GM18520 (cell line): ENCODE measurements around the gene USP32.
A peak's percentile ranks its signal among the peaks of the same experiment; 100 is the strongest.

Experiments used
- ATAC-seq: cut with Tn5 transposase; IDR thresholded peaks from one replicate; pipeline ENCODE4 v1.9.1; 2021; ENCODE audit not compliant: unreplicated experiment

USP32 gene

DNA sequence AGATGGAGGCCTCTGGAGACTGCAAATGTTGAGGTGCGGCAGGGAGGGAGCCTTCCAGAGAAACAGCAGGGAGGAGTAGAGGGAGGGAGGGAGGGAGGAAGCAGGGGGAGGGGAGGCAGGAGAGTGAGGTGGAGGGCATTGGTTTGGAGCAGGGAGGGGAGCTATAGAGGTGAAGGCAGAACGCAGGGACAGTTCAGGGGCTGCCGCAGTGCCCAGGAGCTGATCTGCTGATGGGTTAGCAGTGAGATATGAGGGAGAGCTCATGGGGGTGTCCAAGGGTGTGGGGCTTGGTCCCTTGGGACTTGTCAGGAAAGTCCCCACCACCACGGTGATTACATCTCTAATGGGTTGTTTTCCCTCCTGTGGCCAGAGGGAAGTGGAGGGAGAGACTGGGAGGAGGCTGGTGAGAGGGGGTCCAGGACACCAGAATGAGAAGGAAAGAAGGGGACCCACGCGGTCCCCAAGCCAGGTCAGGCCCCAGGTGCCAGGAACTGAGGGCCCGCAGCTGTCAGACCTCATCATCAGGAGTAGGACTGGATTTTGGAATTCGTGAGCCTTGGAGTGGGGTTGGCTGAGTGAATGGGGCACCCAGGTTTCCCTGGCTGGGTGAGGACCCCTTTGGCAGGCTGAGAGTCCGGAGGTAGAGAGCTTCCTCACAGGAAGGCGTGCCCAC is 231.0 kb downstream of the USP32 start:
- no peak for ATAC-seq

DNA sequence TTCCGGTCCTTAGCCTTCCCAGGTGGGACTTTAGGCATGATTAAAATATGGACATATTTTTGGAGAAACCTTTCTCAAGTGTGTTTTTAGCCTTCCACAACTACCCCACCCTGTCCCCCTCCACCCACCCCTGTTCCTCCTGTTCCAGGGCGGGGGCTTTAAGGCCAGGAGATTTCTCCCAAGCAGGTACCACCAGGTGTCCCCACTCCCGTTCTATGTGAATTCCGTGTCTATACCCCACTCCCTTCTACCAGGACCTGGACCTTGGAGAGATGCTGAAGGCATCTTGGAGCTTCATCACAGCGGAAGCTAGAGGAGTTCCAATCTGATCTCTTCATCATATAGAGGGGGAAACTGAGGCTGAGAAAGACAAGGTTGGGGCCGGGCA is 232.5 kb downstream of the USP32 start:
- ATAC-seq = no peak

DNA sequence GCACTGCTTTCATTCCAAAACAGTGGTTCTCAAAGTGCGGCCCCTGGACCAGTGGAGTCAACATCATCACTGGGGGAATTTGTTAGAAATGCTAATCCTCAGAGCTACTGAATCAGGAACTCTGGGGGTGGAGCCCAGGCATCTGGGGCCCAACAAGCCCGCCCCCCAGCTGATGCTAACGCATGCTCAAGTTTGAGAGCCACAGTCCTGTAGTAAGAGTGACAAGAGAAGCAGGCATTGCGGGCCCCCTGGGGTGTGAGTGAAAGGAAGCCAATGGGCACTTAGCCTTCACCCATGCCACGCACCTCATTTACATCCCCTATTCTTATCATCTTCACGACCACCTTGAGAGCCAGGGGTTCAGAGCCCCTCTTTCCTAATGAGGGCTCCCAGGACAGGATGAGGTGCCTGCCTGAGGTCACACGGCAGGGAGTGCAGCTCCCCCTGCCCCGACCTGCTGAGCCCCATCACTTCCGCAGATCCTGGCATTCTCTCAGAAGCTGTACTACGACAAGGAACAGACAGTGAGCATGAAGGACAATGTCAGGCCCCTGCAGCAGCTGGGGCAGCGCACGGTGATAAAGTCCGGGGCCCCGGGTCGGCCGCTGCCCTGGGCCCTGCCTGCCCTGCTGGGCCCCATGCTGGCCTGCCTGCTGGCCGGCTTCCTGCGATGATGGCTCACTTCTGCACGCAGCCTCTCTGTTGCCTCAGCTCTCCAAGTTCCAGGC is 233.0 kb downstream of the USP32 start:
- no peak for ATAC-seq

DNA sequence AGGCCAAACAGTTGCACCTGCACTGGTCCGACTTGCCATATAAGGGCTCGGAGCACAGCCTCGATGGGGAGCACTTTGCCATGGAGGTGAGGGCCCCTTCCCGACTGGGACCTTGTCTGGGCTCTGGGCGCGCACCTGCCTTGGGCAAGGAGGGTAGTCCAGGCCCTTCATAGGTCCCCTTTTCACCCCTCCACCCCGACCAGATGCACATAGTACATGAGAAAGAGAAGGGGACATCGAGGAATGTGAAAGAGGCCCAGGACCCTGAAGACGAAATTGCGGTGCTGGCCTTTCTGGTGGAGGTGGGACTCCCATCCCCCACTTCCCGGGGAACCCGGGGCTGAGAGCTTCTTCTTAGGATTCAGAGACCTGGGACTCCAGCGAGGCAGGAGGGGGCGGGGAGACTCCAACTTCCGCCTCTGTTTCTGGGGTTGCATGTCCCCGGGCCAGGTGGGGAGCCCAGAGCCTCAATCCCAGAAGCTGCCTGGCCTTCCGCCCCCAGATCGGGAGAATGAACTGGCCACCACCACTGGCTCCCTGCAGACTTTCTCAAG is 234.4 kb downstream of the USP32 start:
- no peak for ATAC-seq

DNA sequence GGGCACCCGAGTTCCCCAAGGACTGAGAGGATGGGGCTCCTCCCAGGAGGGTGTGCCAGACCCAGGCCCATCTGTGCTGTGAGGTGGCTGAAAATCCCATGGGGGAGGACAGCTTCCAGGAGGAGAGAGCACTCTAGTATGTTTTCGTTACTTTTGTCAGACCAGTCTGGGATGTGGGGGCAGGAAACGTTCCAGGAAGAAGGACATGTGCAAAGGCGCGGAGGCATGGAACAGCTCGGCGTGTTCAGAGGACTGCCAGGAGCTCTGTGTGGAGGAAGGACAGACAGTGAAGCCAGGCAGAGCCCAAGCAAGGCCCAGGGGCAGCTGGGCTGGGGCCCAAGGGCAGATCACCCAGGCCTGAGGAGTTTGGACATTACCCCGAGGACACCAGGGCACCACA is 235.2 kb downstream of the USP32 start:
- no peak for ATAC-seq

DNA sequence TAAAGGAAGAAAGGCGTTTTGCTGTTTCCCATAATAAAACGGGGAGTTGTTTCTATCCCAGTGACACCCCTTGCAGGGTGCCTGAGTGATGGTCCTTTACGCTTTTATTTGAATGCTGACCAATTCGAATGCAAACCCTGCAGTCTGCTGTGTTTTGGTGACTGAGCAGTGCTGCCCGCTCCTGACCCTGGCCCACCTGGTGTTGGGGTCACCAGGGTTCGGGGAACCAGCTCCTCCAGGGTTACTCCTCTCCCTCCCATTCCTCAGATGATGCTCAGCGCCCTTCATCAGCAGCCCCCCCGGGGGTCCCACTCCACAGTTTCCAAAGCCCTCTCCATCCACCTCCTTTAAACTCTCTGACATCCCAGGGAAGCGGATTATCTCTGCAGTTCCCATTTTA is 236.1 kb downstream of the USP32 start:
- ATAC-seq = no peak

DNA sequence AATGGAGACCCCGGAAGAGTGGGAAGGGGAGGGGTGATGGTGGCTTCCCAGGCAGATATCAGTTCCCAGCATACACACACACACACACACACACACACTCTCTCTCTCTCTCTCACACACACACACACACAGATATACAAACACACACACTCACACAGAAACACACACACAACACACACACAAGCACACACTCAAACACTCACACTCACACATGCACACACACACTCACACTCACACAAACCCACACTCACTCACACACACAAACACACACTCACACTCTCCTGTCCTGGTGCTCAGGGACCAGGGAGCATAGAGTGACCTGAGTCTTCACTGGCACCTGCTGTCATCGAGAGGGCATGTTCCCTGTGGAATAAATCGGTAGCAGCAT is 236.5 kb downstream of the USP32 start:
- ATAC-seq = no peak

DNA sequence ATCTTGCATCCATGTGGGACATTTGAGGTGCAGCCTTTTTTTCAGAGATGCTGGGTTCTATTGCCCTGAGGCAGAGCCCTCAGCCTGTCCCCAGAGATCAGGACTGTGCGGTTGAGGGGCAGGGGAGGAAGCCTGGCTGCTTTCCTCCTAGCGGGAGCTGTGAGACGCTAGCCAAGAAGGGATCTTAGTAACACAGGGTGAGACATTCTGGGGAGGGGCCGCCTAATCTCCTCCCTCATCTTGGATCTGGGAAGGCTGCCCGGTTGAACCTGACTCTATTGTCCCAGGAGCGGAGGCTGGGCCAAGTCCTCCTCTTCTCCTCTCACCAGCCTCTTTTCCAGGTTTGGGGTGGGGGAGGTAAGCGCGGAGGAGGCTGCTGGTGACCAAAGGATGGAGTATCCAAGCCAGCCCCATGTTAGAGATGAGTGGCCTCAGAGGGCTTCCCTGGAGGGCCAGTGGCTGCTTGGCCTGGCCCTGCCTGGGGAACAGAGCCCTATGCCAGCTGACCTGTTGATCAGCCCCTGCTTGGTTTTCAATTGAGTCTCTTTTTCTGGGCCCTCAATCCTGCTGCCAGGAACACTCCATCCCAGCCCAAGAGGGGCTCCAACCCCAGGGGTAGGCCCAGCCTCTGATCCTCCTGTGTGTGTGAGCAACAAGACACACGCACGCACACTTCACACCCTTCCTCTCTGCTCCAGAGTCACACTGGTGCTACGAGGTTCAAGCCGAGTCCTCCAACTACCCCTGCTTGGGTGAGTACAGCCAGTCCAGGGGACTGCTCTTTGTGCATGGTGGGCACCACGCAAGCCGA is 237.1 kb downstream of the USP32 start:
- ATAC-seq = no peak

DNA sequence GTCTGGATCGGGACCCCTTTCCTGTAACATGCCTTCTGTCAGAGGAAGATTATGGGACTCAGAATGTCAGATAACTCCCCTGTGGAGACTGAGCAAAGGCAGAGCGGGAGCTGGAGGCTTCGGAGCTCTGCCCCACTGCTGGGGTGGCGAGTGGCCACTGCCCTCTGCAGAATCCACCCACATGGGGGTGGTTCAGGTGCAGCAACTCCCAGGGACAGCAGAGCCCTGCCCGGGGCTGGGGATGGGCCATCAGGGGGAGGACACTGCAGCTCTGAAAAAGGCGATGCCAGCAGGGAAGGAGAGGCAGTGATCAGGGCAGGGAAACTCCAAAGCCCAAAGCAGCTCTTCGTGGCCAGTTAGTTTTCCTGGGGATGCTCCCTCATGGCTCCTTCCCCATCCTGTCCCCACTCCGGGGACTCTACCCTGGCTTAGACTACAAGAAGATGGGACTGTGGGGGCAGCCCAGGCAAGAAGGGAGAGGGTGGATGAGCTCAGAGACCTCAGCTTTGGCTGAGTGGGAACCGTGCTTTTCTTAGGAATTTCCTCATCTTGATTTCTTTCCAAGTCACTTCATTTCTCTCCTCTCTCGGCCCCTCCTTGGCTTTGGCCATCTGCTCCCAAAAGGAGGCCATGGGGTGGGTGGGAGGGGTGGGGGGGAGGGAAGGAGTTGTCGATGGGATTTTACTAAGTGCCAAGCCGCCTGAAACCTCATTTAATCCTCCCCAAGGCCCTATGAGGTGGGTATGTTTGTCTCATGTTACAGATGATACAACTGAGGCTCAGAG is 238.1 kb downstream of the USP32 start:
- ATAC-seq = no peak

DNA sequence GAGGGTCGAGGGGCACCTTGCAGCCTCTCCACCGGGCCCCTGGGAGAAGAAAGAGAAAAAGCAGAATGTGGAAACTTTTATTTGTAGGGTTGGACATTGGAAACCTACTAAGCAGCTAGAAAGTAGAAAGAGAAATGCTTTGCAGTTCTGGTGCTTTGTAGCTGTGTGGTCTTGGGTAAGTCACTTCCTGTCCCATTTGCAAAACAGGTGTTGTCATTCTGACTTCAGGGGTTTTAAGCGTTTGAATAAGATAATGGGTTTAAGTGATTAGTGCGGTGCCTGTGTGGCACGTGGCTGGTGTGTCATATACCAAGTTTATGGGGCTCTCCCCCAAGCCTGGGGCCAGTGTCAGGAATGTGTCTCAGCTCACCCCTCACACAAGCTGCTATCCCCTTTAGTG is 240.6 kb downstream of the USP32 start:
- ATAC-seq = peak; percentile 73

DNA sequence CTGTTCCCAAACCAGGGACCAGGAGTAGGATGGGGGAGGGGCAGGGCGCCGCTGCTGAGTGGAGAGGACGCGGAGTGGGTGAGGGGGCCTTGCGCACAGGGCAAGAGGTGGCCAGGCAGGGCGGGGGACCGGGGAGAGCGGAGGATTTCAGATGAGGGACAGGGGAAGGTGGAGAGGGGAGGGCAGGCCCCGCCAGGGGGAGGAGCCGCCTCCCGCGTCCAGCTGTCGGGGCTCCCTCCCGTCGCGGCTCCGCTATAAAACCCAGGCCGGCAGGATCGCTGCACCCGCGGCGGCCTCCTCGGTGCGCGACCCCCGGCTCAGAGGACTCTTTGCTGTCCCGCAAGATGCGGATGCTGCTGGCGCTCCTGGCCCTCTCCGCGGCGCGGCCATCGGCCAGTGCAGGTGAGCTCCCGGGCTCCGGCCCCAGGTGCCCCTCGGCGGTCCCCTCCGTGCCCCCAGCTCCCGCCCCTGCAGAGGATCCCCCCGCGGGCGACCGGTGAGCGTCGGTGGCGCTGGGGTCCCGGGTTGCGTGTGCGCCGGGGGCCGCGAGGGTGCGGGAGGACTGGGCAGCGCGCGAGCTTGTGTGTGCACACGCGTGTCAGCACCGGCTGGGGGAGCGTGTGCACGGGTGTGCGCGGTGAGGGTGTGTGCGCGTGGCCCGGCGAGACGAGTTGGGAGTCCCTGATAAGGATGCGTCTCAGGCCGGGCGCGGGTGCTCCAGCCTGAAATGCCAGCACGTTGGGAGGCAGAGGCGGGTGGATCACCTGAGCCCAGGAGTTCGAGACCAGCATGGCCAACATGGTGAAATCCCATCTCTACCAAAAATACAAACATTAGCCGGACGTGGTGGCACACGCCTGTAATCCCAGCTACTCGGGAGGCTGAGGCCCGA is 242.0 kb downstream of the USP32 start, which contains the start of gene CA4:
CA4 (plus strand) TSS at position 283 of the 892 bp plus-strand sequence; CDS start at position 345, 62 bp downstream.
- no peak for ATAC-seq

DNA sequence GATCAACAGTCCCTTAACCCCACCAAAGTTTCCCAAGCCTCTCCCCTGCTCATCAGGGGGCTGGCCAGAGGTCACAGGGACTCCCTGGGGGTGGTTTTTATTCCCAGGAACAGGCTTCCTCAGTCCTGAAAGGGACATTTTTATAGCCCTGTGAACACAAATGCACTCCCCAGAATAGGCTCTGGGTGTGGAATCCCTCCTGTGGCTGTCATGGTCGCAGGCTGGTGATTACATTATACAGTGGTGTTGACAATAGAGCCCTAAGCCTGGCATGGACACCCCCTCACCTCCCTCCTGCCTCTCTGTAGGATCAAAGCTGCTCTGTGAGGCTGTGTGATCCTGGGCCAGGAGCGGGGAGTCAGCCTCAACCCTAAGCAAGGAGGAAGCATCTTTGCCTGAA is 243.6 kb downstream of the USP32 start:
- ATAC-seq = no peak

DNA sequence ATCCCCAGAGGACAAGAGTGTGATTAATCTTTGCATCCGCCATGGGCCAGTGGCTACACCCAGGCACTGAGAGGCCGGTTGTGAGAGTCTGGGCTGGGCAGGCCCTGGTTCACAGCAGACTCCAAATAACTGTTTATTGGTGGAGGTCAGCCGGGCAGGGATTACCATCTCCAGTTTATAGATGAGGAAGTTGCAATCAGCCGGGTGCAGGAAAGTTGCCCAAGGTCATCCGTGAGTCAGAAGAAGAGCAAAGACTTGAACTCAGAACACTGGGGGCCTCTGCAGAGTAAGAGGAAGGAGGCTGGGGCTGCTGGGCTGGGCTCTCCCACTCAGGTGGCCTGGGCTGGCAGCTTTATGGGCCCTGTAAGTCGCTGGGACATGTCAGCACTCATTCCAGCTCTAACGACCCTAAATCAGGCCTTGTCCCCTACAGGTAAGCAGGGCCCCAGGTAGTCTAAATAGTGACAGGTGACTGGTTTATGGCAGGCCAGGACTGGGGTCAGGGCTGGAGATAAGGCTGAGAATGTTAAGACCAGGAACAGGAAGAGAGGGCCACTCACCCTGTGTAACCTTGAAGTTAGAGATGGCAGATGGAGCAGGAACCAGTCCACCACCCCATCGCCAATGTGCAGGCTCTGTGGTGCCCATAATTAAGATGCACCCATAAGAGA is 244.2 kb downstream of the USP32 start:
- no peak for ATAC-seq

DNA sequence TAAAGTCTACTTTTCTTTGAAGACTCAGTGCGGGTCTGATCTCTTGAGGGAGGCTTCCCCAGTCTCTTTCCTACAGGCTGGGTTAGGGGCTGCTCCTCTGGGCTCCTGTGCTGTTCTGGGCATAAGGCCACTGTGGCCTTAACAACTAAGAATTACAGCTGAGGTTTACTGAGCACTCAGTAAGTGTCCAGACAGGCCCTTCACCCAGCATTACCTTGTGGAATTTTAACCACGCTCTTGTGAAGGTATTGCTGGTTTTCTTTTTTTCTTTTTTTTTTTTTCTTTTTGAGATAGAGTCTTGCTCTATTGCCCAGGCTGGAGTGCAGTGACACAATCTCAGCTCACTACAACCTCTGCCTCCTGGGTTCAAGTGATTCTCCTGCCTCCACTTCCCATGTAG is 245.7 kb downstream of the USP32 start:
- ATAC-seq = no peak

DNA sequence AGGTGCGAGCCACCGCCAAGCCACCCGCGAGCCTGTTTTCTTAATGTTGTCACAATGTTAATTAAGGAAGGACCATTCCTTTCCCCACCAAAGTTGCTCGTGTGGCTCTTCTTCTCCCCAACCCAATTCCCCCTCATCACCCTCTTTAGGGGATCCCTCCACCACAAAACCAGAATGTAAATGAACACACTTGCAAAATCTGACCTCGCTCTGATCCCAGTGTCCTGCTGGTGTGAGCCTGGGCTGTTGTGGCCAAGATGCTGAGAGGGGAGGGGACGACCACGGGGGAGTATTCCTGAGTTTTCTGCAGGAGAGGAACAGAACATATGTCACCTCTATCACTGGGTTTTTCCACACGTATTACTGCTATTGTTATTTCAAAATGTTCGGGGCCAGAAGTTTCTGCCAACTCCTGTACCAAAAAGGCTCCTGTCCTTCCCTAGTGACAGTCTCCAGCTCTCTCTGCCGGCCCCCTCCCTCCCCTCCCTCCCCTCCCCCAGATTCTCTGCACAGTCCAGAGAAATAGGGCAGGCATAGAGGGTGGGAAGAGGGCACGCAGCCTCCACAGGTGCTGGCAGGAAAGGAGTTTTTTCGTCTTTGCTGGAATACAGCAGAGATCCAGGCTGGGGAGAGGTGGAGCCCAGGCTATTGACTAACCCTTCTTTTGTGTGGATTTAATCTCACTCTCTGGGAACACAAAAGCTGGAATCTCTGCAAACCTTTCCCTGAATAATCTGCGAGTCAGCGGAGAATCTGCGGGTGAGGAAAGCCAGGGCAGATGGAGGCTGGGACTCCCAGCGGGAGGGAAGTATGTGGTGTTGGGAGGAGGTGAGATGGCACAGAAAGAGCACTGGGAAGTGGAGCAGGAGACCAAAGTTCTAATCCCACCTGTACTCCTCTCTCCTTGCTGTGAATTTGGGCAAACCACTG is 246.7 kb downstream of the USP32 start:
- no peak for ATAC-seq

DNA sequence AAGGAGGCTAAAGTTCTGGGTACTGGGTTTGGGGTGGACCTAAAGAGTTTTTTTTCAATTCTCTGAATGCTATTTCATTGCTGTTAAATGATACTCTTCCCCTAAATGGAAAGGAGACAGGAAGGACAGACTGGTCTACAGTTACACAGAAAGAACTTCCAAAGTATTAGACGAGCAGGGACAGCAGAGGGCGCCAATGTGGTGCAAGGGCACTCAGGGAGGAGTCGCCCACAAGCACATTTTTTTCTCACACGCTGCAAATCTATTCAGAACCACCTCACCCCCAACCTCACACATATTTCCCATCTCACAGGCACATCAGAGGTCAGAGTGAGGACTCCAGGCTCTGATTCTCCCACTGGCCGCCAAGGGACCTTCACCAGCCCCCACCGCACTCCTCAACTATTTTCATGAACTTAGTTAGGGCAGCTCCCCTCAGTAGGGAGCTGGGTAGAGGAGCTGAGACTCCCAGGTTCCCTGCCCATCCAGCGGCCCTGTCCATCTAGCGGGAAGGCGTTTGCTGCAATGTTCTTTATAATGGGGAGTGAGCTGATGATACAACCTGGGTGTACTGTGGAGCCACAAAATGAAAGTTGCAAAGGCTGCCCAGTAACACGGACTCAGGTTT is 248.9 kb downstream of the USP32 start:
- ATAC-seq = no peak

DNA sequence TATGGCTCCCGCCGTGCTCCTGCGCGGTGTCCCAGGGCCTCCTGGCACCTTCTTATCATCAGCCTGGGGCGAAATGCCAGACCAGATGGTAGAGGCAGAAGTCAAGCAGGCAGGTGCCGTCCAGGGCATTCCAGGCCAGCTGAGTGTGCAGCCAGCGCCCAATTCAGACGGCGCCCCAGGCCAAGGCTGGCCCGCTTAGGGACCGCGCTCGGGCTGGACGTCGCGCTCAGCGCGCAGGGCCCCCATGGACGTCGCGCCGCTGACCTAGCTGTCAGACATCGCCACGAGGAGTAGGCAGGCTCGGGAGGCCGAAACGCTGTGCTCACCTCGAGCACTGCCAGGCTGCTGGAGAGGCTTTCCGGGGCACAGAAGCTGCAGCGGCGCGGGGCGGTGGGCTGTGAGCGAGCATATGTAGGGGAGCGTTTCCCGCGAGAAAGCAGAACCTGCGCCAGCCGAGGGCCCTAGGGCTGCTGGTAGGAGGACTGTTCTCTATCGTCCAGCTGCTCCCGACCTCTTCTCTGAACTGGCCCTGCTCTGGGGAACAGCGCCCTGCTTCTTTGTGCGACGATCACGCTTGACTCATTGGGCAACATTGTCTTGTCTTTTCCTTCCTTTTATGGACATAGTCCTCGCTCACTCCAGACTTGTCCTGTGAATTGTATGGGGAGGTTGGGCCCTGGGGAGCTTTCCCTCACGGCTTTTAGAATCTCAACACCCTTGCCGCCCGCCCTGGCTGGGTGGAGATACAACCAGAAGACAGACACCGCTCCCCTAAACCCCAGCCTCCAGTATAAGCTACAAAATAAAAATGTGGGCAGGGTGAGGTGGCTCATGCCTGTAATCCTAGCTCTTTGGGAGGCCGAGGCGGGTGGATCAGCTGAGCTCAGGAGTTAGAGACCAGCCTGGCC is 250.6 kb downstream of the USP32 start:
- no peak for ATAC-seq
